ENCODE measurements around the gene DCAF11.

The DCAF11 gene

DNA sequence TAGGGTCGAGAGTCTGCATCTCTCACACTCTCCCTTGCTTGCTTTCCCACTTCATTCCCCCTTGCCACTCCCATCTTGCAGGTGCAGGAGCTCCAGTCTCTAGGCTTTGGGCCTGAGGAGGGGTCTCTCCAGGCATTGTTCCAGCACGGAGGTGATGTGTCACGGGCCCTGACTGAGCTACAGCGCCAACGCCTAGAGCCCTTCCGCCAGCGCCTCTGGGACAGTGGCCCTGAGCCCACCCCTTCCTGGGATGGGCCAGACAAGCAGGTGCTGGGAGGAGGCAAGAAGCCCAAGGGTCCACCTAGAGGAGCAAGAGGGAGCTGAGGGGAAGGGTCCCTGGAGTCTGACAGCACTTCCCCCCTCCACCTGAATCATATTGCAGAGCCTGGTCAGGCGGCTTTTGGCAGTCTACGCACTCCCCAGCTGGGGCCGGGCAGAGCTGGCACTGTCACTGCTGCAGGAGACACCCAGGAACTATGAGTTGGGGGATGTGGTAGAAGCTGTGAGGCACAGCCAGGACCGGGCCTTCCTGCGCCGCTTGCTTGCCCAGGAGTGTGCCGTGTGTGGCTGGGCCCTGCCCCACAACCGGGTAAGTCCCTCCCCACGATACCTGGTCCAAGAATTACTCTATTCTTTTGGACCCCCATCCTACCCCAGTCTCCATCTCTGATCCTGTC lies 37.0 kb downstream of the DCAF11 start:
- in situ Hi-C loops (cut with MboI; ENCODE audit: low sequenced_read_pairs), result no loop called here

DNA sequence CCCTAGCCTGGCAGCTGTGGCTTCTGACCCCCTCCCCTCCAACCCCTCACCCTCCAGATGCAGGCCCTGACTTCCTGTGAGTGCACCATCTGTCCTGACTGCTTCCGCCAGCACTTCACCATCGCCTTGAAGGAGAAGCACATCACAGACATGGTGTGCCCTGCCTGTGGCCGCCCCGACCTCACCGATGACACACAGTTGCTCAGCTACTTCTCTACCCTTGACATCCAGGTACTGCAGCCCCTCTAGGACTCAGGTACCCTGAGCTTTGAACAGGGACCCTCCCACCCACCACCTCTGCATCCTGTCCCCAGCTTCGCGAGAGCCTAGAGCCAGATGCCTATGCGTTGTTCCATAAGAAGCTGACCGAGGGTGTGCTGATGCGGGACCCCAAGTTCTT lies 40.5 kb downstream of the DCAF11 start:
- in situ Hi-C loops (cut with MboI; ENCODE audit: low sequenced_read_pairs), result no loop called here

DNA sequence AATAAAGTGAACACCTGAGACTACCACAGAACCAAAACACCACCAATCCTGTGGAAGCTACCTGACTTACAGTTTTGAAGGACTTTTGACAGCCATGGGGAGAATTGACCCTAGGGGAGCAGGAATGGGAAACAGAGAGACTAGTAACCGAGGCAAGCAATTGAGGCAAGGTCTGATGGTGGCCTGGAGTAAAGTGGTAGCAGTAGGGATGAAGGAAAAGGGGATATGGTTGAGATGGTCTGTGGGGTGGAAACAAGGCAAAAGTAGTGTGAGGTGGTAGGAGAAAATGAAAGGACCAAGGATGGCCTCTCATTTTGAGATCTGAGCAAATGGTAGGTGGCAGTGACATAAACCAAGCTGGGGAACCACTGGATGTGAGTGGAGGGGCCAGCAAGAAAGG lies 42.3 kb downstream of the DCAF11 start:
- in situ Hi-C loops (cut with MboI; ENCODE audit: low sequenced_read_pairs), result no loop called here

- in situ Hi-C loops (cut with MboI; ENCODE audit: low sequenced_read_pairs), result no loop called here
Measured at GRCh38 chr14:24157331-24157730, 42.8 kb downstream of the DCAF11 start.

- in situ Hi-C loops (cut with MboI; ENCODE audit: low sequenced_read_pairs), result no loop called here
Measured at GRCh38 chr14:24159777-24160498, 45.4 kb downstream of the DCAF11 start.

- in situ Hi-C loops (cut with MboI; ENCODE audit: low sequenced_read_pairs), result no loop called here
Measured at GRCh38 chr14:24160499-24160849, 45.9 kb downstream of the DCAF11 start.

GRCh38 chr14:24160850-24161804 lies 46.5 kb downstream of the DCAF11 start, which contains the start of gene IRF9:
Gene IRF9 (plus strand): TSS chr14:24161265. CDS start chr14:24162145, 880 bp downstream.
- in situ Hi-C loops (cut with MboI; ENCODE audit: low sequenced_read_pairs), result no loop called here

DNA sequence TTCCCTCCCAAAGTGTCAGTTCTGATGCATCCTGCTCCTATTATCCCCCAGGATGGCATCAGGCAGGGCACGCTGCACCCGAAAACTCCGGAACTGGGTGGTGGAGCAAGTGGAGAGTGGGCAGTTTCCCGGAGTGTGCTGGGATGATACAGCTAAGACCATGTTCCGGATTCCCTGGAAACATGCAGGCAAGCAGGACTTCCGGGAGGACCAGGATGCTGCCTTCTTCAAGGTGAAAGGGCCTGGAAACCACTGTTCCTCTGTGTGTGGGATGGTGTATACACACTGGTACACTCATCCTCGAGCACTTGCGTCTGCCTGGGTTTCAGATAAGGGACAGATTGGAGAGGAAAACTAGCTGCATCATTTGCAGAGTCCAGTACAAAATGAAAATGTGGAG lies 47.5 kb downstream of the DCAF11 start:
- in situ Hi-C loops (cut with MboI; ENCODE audit: low sequenced_read_pairs), result no loop called here

- in situ Hi-C loops (cut with MboI; ENCODE audit: low sequenced_read_pairs), result no loop called here
Measured at GRCh38 chr14:24164518-24164991, 50.0 kb downstream of the DCAF11 start.

DNA sequence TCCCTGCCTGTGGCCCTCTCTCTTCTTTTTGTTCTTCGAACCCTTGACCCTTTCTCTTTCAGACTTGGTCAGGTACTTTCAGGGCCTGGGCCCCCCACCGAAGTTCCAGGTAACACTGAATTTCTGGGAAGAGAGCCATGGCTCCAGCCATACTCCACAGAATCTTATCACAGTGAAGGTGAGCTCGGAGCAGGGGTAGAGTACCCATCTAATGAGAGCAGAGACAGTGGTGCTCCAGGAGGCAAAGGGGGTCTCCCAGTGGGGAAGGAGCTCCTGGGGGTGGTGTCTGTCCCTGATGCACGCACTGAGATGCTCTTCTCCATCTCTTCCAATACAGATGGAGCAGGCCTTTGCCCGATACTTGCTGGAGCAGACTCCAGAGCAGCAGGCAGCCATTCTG lies 51.2 kb downstream of the DCAF11 start:
- in situ Hi-C loops (cut with MboI; ENCODE audit: low sequenced_read_pairs), result no loop called here

GRCh38 chr14:24167469-24168114 lies 53.0 kb downstream of the DCAF11 start:
- in situ Hi-C loops (cut with MboI; ENCODE audit: low sequenced_read_pairs), result no loop called here

DNA sequence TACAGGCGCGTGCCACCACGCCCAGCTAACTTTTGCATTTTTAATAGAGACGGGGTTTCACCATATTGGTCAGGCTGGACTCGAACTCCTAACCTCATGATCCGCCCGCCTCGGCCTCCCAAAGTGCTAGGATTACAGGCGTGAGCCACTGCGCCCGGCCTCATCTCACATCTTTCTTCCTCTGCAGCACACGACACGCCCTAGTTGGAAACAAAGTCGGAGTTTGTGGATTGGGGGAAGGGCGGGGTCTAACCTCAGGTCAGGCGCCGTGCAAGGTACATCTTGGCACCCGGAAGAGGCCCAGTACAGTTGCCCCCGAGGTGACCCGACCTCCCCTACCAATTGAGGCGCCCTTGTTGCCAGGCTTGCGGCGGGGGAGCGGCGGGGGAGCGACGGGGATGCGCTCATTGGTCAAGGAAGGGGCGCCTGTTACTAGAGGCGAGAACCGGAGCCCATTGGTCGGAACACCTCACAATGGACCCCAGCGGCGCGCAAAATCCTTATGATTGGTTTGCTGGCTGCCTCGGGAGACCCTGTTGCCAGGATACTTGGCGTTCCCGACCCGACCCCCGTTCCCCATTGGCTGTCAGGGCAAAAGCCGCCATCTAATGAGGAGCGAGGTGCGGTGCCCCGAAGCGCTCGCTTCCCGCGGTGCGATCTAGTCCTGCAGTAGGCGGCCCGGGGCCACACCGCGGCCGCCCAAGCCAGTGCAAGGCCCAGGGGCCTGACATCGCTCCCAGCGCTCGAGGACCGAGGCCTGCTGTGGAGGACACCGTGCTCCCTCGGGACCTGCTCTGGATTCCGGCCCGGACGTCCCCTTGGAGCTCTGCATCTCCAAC lies 57.1 kb downstream of the DCAF11 start, which contains the start of gene REC8:
TSS of gene REC8 (plus strand) at position 659 of the 839 bp plus-strand sequence. CDS start 473 bp downstream, outside the sequence.
- in situ Hi-C loops (cut with MboI; ENCODE audit: low sequenced_read_pairs), result no loop called here

GRCh38 chr14:24172261-24172860 lies 57.8 kb downstream of the DCAF11 start:
- in situ Hi-C loops (cut with MboI; ENCODE audit: low sequenced_read_pairs), result no loop called here

GRCh38 chr14:24172871-24173281 lies 58.3 kb downstream of the DCAF11 start:
- in situ Hi-C loops (cut with MboI; ENCODE audit: low sequenced_read_pairs), result no loop called here

Data from HL-60/S4 (cell line).